ENCODE measurements around the gene C19orf25.

GRCh38 chr19:1455002-1455335 lies 24.0 kb downstream of the C19orf25 start:
- no peak for TF ChIP-seq ZFP3 (CRISPR knock-in tag; IDR thresholded peaks at IDR 0.05)
- no peak for TF ChIP-seq ZNF8 (CRISPR knock-in tag; IDR thresholded peaks at IDR 0.05)
- TF ChIP-seq CREB5 (CRISPR knock-in tag; IDR thresholded peaks at IDR 0.05; ENCODE audit: low read depth): no peak
- TF ChIP-seq RARB (CRISPR knock-in tag; IDR thresholded peaks at IDR 0.05): no peak
- no peak for TF ChIP-seq TCF4 (CRISPR knock-in tag; IDR thresholded peaks at IDR 0.05; ENCODE audit: borderline replicate concordance)
- TF ChIP-seq GLIS3 (CRISPR knock-in tag; IDR thresholded peaks at IDR 0.05): no peak
- no peak for TF ChIP-seq CSRNP3 (CRISPR knock-in tag; IDR thresholded peaks at IDR 0.05)
- TF ChIP-seq ZFP30 (CRISPR knock-in tag; IDR thresholded peaks at IDR 0.05): no peak
- no peak for TF ChIP-seq TOX (CRISPR knock-in tag; IDR thresholded peaks at IDR 0.05; ENCODE audit: borderline replicate concordance)
- TF ChIP-seq PATZ1 (CRISPR knock-in tag; IDR thresholded peaks at IDR 0.05; ENCODE audit: borderline replicate concordance): no peak
- no peak for TF ChIP-seq ZNF565 (CRISPR knock-in tag; conservative IDR thresholded peaks at IDR 0.05; ENCODE audit: low read depth)
- TF ChIP-seq ARNTL (CRISPR knock-in tag; IDR thresholded peaks at IDR 0.05; ENCODE audit: borderline replicate concordance, low read depth): no peak
- no peak for TF ChIP-seq CSDC2 (CRISPR knock-in tag; IDR thresholded peaks at IDR 0.05)
- TF ChIP-seq PPARA (CRISPR knock-in tag; IDR thresholded peaks at IDR 0.05; ENCODE audit: borderline replicate concordance): no peak

Measured in SK-N-SH treated with all-trans-retinoic acid at 6 μM for 48 hours (cell line).